HG02981 (cell line): ENCODE data around the gene NISCH.
"Not testable (repeated sequence)": the region's sequence is repeated elsewhere in the genome, so short reads cannot be mapped to it uniquely, and the experiment has no call there.

ENCODE experiments used
- ATAC-seq: cut with Tn5 transposase; IDR thresholded peaks from one replicate; pipeline ENCODE4 v1.9.1; 2021; ENCODE audit warnings: mild to moderate bottlenecking, moderate library complexity; ENCODE audit not compliant: unreplicated experiment

Gene NISCH

DNA sequence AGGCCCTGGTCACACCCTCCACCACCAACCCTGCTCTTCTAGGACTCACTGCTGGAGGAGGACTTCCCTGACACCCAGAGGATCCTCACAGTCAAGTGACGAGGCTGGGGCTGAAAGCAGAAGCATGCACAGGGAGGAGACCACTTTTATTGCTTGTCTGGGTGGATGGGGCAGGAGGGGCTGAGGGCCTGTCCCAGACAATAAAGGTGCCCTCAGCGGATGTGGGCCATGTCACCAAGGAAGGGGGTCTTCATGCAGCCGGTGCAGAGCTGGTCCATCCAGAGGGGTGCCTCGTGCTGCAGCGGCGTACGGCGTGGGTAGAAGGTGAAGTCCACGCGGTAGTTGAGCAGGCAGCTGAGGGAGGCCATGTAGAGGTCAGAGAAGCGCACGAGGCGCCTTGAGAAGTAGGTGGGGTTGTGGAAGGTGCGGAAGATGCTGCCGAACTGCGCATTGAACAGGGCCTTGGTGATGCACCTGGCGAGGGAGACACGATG is 68.9 kb downstream of the NISCH start:
- ATAC-seq, result no peak

DNA sequence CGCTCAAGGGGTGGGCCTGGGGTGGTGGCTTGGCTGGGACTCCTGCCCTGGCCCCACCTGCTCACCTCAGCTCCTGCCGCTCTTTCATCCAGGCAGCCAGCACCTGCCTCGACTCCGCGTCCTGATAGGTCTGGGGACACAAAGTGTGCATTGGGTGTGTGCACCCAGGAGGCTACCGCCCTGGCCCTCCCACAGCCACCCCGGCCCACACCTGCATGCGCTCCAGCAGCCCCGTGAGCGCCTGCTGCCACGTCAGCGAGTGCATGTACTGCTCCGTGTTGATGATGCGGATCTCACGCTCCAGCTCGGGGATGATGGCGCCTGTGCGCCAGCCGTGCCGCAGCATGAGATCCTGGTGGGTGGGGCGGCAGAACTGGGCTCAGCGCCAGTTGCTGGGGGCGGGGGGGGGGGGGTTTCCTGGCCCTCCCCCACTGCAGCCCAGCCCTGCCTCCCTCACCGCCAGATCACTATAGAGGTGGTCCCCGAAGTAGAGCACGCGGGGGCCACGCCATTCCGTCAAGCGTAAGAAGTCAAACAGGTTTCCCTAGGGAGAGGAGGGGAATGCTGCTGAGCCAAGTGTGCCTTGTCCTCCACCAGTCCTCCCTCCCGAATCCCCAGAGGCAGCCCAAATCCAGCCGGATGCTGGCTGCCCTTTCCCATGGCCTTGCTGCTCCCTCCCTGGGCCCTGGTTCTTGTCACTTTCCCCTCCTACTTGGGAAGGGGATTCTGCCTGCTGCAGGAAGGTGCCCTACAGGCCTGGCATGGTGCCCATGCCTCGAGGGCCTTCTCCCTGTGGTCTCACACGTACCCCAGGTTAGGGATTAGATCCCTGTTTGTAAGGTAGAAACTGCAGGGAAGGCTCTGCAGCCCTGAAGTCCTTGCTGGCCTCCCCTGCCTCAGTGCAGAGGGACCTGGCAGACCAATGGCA is 69.6 kb downstream of the NISCH start:
- no peak for ATAC-seq

GRCh38 chr3:52525680-52526561 is 70.5 kb downstream of the NISCH start:
- ATAC-seq, result no peak

- not testable (repeated sequence) for ATAC-seq
These were observed 71.3 kb downstream of the NISCH start for GRCh38 chr3:52526671-52527038.

GRCh38 chr3:52527039-52527731 is 71.8 kb downstream of the NISCH start:
- ATAC-seq, result no peak

DNA sequence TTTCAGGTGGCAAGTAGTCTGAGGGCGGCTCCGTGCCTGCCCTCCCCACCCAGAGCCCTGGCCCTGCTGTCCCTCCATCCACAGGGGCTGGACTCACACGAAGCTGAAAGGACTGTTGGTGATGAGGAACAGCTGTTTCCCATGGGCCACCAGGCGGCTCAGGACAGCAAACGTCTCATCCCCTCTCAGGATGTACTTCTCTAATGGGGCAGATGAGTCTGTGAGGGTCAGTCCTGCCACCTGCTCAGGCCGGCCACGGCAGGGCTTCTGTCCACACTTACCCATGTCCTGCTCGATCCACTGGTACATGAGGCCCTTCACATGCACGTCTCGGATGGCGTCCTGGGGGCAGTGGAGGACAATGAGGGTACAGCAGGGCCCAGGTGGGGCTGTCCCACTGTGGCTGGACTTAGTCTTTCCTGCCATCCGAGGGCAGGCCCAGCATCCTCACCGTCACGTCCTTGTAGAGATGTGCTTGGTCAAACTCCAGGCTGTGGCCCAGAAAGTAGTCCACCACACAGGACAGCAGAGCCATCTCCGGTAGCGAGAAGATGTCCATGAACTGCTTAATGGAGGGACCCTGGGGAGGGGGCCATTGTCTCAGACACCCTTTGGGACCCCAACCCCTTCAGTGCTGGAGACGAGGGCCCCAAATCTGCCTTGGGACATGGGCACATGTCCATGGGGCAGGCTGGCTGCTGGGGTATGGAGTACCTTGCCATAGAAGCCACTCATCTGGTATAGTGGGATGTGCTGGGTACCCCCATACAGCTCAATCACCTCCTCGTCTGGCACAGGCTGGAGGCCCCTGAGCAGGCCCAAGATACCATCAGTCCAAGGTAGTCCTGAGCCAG is 72.6 kb downstream of the NISCH start:
- ATAC-seq, result no peak

GRCh38 chr3:52528586-52529375 is 73.4 kb downstream of the NISCH start:
- ATAC-seq, result no peak

GRCh38 chr3:52529376-52530333 is 74.3 kb downstream of the NISCH start:
- no peak for ATAC-seq

DNA sequence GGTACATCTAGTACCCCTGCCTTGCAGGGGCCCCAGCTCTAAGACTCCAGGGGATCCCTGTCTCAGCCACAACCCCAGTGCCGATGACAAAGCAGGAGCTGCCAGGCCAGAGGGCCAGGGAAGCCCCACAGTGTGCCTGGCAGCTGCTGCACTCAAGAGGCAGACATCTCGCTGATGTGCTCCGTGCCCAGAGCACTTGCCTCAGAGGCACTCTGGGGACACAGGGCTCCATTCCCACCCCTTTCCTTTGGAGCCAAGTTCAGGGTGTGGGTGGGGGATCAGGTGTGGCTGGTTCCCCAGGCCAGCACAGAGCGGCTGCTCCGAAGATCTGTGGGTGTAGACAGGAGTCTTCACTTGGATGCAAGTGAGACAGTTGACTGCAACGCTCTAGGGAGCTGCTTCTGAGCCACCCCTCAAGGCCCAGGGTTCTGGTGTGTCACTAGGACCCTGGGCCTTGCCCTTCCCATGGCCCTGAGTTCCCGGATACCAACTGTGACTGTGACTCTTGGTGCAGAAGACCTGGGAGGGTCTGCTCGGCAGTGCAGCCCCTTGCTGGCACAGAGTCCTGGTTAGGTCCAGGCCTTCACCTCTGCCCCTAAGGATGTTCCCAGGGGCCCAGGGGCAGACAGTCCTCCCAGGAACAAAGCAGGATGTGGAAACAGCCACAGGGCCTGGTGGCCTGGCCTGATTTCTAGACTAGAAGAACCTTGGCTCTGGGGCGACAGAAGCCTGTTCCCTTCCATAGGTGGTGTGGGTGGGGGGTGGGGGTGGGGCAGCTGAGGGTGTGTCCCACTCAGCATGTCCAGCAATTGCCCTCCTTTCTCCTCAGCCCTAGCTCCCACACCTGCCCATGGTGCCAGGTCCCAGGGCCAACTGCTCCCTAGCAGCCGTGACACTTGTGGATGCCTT is 75.8 kb downstream of the NISCH start:
- ATAC-seq, result no peak

DNA sequence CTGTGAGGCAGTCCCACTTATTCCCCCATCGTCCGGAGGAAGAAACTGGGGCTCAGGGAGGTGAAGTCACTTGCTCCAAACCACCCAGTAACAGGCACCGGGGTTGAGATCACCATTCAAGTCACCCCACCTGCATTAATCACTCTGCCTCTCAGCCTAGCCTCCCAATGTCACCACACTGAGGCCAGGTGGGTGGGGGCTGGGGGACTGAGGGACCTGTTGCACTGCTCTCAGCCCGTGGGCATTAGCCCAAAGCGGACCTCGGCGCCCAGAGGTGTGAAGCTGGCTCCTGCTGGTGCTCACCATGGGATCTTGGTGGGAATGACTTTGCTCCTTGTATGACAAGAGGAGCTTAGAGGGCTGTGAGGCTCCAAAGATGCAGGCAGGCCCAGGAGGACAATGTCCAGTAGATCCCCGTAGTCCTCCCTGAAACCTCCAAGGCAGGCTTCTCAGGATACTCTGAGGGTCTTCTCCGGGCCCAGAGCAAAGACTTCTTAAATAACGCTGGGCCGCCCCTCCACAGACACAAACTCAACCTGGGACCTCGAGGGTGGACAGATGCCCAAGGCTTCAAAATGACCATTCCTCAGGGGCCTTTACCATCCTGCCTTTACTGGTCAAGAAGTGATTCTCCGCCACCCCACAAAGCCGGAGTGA is 76.6 kb downstream of the NISCH start:
- no peak for ATAC-seq

DNA sequence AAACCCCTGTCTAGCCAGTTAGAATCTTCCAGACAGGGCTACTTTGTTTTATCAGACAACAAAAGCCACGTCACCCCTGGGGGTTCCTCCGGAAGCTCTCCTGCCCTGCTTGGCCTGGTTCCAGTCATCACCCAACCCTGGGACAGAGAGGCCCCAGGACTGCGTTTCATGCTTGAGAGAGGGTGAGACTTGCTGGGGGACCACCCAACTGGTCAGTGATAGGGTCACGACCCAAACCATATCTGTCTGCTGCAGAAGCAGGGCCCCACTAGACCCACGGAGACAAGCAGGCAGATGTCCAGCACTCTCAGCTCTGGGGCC is 77.1 kb downstream of the NISCH start:
- ATAC-seq, result no peak

- ATAC-seq, result no peak
These were observed 77.6 kb downstream of the NISCH start for GRCh38 chr3:52532838-52533622.

DNA sequence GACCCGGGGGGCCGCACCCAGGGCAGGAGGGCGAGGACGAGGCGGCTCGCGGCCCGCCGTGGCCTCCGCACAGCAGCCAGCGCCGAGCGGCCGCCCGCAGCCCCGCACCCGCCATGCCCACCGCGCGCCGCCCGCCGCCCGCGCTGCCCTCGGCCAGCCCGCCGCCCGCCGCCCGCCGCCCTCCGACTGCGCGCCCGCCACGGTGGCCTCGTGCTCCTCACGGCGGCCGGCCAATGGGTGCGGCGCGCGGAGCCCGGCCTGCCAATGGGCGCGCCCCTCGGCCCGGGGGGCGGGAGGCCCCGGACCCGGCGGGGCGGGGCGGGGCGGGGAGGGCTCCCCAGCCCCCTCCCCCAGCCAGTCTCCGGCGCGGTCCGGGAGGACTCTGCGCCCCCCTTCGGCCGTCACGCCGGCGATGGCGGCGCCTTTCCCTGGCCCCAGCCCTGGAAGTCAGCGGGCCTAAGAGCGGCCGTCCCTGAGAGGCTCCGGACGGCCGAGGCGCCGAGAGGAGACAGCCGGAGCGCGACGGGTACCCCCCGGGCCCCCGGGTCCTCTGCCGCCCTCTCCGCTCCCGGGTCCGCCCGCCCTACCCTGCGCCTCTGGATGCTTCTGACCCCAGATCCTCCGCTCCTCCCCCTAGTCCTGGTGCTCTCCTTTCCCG is 78.3 kb downstream of the NISCH start, which contains the start of gene NT5DC2:
Gene NT5DC2 (minus strand): TSS at position 235 of the 658 bp plus-strand sequence. CDS start 120 bp downstream, at position 115.
- ATAC-seq, result peak; percentile 27

DNA sequence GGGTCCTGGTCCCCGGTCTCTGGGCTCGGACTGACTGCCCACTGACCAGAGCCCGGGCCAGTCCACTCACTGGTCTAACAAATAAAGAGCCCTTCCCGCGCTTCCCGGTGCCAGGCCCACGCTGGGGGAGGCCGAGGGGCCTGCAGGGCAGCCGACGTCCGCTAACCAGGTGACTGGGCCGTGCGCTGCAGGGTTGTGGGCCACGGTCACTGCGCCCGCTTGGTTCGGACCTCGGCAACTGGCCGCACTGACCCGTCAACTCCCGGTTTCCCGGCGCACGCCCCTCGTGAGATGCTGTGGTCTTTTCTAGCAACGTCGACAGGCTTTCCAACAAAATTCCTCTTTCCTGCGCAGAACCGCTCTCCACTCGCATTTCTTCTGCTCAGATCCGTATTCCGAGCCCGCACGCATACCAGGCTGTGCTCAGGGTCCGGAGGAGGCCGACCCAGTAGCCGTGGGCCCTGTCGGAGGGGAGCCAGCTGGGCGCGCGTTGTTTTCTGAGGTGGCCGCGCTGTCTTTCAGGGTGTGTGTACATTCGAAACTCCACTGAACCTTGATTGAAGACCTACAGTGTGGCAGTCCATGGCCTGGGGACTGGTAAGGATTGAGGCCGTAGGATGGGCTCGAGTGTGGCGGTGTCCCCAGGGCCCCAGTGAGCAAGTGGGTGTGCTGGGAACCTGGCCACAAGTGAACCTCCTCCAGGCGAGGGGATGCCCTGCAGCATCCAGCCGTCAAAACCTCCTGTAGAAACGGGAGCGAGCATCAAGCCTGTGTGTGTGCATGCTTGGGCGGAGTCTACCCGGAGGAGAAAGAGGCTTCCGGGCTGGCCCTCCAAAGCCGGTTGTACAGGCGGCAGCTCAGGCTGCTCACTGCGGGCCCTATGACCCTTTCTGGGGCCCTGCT is 79.1 kb downstream of the NISCH start:
- ATAC-seq, result no peak
